ELF-1 (cell line): ENCODE measurements around the gene PDSS1.
"Not testable (repeated sequence)": the region's sequence is repeated elsewhere in the genome, so short reads cannot be mapped to it uniquely, and the experiment has no call there.

Experiments used
- DNase-seq: peaks from one replicate; pipeline ENCODE4 v3.0.0-alpha.2; 2016; ENCODE audit warnings: low read depth, low spot score

The PDSS1 gene

GRCh38 chr10:26697163-26697921 is at the start of gene PDSS1:
Gene PDSS1, plus strand, starts transcription at chr10:26697701. Its CDS starts 11 bp downstream, at chr10:26697712.
- DNase-seq = peak; percentile 67

GRCh38 chr10:26648245-26648636 is 49.3 kb upstream of the PDSS1 start:
- DNase-seq = not testable (repeated sequence)

GRCh38 chr10:26650406-26650805 is 47.1 kb upstream of the PDSS1 start:
- DNase-seq = no peak

GRCh38 chr10:26651476-26651875 is 46.0 kb upstream of the PDSS1 start:
- not testable (repeated sequence) for DNase-seq

GRCh38 chr10:26653004-26653403 is 44.5 kb upstream of the PDSS1 start:
- no peak for DNase-seq

DNA sequence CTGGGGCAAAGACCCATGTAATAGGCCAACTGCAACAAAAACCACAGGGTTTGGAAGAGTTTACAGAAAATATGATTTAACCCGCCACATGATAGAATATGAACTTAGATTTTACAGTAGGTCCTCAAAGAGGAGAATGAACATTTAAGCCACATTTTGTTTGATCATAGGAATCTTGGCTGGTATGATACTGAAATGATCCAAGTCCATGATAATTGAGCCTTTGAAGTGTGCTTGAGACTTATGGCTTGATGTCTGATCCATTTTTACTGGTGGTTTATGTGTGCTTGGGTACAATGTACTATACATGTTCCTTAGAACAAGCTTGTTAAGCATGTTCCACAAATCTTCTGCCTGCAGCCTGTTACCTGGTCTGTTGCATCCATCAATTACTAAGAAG is 41.8 kb upstream of the PDSS1 start:
- DNase-seq = no peak

GRCh38 chr10:26662864-26663263 is 34.6 kb upstream of the PDSS1 start:
- no peak for DNase-seq

DNA sequence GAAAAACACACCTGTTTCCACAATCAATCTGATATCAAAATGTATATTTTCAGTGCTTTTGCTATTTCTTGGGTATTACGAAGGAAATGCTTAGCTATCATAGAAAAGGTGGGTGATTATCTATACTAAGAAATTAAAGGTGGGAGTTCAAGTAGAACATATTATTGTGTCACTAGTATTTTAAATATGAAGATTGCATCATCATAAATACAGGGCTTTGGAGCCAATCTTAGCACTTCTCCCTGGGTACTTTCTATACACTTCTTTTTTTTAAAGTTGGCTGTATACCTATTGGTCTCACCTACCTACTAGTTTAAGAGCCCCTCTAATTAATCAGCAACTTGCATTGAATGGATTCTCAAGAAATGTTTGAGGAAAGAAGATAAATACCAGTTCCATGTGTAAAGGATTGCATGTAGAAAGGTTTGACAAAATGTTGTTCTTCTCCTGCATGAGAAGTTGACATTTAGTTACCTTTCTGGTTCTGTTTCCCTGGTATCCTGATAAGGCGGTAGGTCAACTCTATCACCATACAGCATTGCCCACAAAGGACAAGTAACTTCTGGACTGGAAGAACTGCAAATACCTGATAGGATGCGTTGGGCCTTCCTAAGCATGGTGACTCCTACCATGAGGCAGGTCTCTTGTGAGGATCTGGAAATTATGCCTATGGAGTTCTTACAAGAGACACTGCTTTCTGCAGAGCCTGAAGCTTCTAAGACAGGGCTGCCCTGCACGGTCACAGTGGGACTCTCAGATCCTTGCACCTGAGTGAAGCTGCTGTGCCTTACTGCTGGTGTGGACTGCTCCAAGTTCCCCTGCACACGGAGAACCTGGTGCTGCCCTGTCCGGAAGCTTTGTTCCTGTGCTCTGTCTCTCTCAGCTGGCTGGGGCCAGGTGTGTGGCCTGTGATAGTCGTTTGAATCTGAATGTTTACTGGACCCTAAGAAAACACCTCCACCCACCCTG is 32.1 kb upstream of the PDSS1 start:
- no peak for DNase-seq

GRCh38 chr10:26675873-26676257 is 21.6 kb upstream of the PDSS1 start:
- no peak for DNase-seq

DNA sequence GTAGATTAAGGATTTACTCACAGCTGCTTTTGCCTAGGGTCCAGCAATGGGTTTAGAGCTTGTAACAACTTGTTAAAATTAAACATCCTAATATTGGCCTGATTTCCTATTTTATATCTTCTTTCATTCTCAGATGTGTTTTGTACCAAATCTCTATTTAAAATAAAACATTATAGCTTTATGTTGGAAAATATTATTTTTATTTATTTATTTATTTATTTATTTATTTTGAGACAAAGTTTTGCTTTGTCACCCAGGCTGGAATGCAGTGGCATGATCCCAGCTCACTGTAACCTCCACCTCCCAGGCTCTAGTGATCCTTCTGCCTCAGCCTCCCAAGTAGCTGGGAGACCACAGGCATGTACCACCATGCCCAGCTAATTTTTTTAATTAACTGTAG is 17.9 kb upstream of the PDSS1 start:
- no peak for DNase-seq

DNA sequence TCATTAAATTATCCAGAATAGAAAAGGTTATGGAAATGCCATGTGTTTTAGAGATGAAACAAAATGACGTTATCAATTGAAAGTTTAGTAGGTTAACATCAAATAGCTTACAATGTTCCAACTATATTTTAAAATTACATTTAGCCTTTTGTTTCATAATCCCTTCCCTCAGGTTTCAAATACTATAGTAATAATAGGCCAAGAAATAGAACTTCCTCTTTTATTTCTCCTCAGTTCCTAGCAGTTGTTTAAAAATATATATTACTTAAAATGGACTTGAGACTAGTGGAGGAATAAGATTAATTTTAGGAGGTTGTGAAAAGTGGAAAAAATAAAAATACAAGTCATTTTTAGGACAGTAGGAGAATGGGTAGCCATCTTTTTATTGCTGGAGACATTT is 16.4 kb upstream of the PDSS1 start:
- DNase-seq = no peak

DNA sequence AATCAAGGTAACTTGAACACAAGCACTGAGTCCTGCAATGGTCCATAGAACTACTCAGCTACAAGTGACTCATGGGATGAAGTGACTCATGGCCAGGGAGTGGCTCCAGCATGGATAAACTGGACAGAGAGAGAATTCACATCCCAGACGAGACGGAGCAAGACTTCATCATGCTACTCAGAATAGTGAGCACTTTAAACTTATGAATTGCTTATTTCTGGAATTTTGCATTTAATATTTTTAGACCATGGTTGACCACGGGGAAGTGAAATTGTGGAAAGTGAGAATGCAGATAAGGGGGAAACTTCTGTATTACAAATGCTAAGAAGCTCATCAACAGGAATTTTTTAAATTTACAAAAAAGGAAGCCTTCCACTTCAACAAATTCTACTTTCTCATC is 15.5 kb upstream of the PDSS1 start:
- DNase-seq = not testable (repeated sequence)

DNA sequence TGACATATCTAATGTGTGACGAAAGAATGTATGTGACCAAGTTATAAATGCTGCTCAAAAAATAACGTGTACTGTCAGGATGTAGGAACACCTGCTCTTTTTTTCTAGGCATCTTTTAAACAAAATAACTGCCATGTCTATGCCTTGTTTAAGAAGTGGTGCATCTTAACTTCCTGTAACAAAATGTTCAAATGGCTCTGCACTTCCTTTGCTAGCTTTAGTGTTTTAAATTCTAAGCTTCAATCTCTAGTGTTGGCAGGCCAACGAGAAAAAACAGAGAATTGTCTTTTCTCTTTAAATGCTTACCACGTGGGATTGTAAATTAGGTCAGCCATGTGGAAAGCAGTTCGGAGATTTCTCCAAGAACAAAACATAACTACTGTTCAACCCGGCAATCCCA is 14.6 kb upstream of the PDSS1 start:
- no peak for DNase-seq

DNA sequence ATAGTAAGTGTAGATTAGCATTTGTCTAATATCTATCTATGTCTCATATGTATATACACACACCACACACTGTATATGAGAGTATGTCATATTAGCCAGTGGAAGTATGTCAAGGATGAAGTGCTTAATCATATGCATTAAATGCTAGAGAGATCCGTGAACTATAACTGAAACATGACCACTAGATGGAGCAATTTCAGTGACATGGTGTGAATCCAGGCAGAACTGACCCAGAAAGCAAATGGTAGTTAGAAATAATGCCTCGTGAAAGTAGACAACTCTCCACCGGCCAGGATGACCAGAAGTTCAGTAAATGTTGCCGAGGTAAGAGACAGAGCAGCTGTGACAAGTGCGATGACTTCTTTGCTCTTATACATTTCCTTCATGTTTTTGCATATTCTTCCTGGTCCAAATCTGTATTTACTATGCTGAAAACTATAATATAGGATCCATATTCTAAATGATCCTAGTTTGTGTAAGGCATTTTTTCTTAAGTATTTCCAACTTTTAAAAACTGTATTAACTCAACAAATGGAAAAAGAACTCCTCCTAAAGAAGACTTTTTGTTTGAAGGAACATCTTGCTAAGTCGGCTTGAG is 12.7 kb upstream of the PDSS1 start:
- DNase-seq = not testable (repeated sequence)

- no peak for DNase-seq
Measured at GRCh38 chr10:26685441-26685840, 12.1 kb upstream of the PDSS1 start.

DNA sequence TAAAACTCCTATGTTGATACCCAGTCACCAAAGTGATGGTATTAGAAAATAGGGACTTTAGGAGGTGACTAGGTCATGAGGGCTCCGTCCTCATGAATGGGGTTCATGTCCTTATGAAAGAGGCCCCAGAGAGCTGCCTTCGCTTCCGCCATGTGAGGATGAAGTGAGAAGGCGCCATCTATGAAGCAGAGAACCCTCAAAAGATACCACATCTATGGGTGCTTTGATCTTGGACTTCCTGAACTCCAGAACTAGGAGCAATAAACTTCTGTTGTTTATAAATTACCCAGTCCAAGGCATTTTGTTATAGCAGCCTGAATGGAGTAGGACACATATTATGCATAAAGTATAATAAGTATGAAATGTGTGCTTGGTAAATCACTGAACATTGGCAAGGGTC is 8.1 kb upstream of the PDSS1 start:
- DNase-seq = no peak

DNA sequence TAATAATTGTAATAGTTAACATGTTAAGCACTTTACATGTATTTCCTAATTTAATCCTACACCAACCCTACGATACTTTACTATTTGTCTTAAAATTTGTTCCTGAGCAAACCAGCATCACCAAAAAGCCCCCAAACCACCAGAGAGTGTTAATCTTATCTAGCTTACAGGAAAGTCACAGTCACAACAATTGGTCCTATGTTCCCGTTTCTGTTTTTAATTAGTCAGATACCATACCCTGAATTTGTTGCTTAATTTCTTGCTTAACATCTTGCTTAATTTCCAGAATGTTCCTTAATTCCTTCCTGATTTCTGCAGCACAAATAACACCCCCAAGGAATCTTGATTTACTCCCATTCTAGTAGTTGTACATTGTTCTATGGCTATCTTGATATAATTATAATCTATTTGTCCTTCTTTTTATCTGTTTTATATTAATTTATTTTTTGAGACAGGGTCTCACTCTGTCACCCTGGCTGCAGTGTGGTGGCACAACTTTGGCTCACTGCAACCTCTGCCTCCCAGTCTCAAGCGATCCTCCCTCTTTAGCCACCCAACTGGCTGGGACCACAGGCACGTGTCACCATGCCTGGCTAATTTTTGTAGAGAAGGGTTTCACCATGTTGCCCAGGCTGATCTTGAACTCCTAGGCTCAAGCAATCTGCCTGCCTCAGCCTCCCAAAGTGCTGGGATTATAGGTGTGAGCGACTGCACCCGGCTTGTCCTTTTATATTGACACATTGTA is 6.6 kb upstream of the PDSS1 start:
- no peak for DNase-seq

DNA sequence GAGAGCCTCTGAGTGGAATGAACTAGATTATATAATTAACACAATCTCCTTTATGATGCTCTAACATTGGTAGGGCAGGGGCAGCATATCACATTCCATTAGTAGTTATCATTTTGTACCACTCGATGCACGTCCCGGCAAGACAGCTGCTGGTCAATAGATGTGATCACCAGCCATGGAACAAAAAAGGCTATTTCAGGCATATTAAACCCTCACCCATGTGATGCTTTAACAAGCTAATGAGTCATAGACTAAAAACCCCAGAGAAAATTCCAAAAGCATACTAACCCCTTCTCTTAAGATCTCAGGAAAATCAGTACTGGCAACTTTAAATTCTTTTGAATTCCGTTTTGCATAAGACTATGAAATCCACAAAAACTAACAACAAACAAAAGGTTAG is 3.0 kb upstream of the PDSS1 start:
- DNase-seq = not testable (repeated sequence)

- no peak for DNase-seq
Measured at GRCh38 chr10:26696786-26697162, 727 bp upstream of the PDSS1 start.

DNA sequence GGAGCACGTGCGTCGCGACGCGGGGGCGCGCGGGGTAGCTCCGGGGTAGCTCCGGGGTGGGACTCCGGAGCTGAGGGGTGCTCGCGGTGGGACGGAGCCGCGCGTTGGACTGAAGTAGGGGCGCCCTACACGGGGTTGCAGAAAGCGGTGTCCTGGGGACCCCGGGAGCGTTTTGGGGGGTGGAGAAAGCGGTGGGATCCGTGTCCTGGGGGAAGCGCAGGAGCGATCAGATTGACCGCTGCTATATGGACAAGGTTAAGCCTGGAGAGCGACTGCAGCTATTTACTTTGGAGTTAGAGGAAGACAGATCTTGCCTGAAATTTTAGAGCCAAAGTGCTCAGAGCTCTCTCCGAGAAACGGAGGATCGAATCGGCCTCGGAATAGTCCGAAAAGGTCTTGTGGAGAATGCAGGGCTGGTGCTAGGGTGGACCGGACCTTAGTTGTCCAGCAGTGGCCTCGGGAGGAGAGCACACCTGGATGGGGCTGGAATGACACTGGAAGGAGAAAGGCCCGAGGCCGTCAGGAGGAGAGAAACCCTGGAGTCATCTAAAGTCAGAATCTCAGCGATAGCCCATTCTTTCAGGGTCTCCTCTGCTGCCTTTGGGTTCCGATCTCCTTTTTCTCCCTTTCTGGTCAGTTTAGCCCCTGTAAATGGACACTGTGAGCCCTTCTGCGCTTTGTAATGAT is 564 bp downstream of the PDSS1 start:
- peak; percentile 27 for DNase-seq

DNA sequence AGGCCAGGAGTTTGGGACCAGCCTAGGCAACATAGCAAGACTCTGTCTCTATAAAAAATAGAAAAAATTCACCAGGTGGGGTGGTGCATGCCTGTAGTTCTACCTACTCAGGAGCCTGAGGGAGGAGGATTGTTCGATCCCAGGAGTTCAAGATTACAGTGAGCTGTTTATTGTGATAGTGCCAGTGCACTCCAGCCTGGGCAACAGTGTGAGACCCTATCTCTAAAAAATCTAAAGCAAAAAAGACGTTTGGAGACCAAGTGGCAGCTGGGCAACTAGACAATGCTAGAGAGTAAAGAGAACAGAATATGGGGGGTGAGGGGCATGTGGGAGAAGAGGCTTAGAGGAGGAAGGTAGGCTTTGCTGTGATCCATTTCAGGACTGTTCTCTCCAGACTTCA is 1.4 kb downstream of the PDSS1 start:
- DNase-seq = no peak
